HG03457 (cell line): ENCODE results near the gene HLCS.

Experiments used
- ATAC-seq: cut with Tn5 transposase; IDR thresholded peaks from one replicate; pipeline ENCODE4 v1.9.1; 2021; ENCODE audit warnings: moderate number of reproducible peaks; ENCODE audit not compliant: unreplicated experiment

The HLCS gene

GRCh38 chr21:36887963-36888362 lies 78.5 kb downstream of the HLCS start:
- ATAC-seq: no peak

- ATAC-seq: no peak
These were observed 82.7 kb downstream of the HLCS start for GRCh38 chr21:36883532-36884486.

- no peak for ATAC-seq
These were observed 83.7 kb downstream of the HLCS start for GRCh38 chr21:36882776-36883175.

GRCh38 chr21:36881228-36881627 lies 85.2 kb downstream of the HLCS start:
- ATAC-seq: no peak

GRCh38 chr21:36879827-36880226 lies 86.6 kb downstream of the HLCS start:
- ATAC-seq: no peak

- no peak for ATAC-seq
These were observed 88.7 kb downstream of the HLCS start for GRCh38 chr21:36877741-36878140.

GRCh38 chr21:36874665-36875064 lies 91.8 kb downstream of the HLCS start:
- no peak for ATAC-seq

GRCh38 chr21:36873513-36873912 lies 93.0 kb downstream of the HLCS start:
- ATAC-seq: no peak

- ATAC-seq: no peak
These were observed 99.1 kb downstream of the HLCS start for GRCh38 chr21:36867291-36867905.

- ATAC-seq: no peak
These were observed 100.0 kb downstream of the HLCS start for GRCh38 chr21:36866419-36866818.

- ATAC-seq: no peak
These were observed 101.5 kb downstream of the HLCS start for GRCh38 chr21:36864974-36865373.

- ATAC-seq: no peak
These were observed 103.2 kb downstream of the HLCS start for GRCh38 chr21:36863260-36863659.

- ATAC-seq: no peak
These were observed 104.7 kb downstream of the HLCS start for GRCh38 chr21:36861595-36862323.

- no peak for ATAC-seq
These were observed 105.5 kb downstream of the HLCS start for GRCh38 chr21:36860736-36861594.

- ATAC-seq: no peak
These were observed 106.5 kb downstream of the HLCS start for GRCh38 chr21:36859744-36860501.

GRCh38 chr21:36858320-36858957 lies 108.0 kb downstream of the HLCS start:
- no peak for ATAC-seq

GRCh38 chr21:36856643-36857042 lies 109.8 kb downstream of the HLCS start:
- ATAC-seq: no peak

GRCh38 chr21:36854391-36854790 lies 112.1 kb downstream of the HLCS start:
- ATAC-seq: no peak

GRCh38 chr21:36852864-36853263 lies 113.6 kb downstream of the HLCS start:
- ATAC-seq: no peak
